Activated CD4-positive, alpha-beta T cell treated with anti-CD3 and anti-CD28 coated beads, Interleukin-10, Interleukin-2, amounts not matched to agents 100 ng/mL and 50 ng/mL, durations not matched to agents 16 hours and 8 hours (primary cell): ENCODE results near the gene MRPS10.
"Not testable (repeated sequence)": the region's sequence is repeated elsewhere in the genome, so short reads cannot be mapped to it uniquely, and the experiment has no call there.

Experiments
- DNase-seq: peaks from one replicate; pipeline ENCODE4 v3.0.0-alpha.2; 2020

Gene MRPS10

DNA sequence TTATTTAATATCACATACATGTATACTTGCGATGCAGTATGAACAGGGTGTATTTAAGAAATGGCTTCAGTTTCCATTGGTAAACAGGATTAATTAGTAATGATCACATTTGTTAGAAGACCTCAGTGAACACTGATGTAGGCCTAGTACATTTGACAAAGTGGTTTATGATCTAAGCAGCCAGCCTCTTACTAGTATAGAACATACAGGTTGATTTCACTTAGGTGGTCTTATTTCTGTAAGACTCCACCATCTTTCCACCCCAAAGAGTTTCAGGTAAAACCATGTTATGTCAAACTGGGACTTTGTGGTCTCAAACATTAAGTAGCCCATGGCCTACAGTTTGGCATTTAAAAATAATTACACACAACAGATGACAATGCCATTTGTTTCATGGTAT, 20.2 kb upstream of the MRPS10 start:
- no peak for DNase-seq

DNA sequence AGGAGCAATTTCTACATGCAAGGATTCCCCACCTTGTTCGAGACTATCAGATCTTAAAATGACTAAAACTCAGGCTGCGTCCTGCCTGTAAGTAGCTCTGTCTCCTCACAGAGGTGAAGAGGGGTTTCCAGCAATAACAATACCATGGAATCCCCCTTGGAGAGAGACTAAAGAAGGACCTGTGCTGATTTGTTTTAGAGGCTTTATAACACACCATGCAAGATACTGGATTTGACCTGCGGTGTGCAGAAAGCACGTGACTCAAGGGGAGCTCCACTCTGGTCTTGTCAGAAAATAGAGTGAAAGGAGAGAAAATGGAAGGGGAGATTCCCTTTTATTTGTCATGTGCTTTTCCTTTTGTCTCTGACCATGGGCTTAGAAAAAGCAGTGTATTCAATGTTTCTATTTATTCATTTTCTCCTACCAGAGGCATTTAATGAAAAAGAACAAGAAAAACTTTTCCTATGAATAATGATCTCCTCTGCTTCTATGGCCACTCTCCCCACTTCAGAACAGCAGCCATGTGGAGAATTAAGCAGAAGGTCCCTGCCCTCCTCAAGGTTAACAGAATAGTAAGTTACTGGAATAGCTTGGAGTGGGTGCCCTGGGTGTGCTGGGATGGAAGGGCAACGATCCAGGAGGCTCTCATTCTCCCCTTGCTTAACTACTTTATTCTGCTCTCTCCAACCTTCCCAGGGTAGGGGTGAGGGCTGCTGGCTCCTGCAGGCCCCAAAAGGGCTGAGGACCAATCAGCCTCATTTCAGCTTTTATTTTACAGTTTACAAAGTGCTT, 19.2 kb upstream of the MRPS10 start:
- no peak for DNase-seq

DNA sequence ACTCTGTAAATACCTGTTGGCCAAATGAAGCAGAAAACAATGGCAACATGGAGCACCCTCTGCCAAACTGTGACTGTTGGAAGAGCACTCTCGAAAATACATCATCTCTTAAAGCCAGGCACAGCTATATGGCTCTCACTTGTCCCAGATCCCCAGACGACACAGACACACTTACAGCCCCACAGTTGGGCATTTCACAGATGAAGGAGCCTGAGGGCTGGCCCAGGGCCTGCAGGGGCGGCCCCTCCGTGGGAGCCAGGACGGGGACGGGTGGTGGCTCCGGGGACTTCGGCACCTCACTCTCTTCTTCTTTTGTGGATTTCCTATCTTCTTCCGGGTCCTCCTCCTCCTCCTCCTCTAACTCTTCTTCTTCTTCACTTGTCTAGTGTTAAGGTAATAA, 18.4 kb upstream of the MRPS10 start:
- DNase-seq = no peak

DNA sequence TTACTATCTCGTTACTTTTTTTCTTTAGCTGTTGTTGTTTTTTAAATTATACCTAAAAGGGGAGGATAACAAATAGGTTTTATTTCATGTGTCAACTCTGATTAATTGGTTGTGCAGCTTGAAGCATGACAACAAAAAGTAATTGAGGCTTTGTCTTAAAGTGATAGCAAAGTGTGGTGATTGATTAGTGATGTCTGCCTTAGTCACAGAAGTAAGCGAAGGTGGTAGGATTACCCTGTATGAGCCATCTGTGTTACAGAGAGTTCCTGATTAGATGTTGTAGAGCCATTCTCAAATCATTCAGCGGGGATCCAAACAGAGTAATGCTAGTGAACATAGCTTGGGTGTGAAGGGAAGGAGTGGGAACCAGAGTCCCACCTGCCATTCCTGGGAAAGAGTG, 14.4 kb upstream of the MRPS10 start:
- no peak for DNase-seq

GRCh38 chr6:42230345-42231321, 13.0 kb upstream of the MRPS10 start:
- no peak for DNase-seq

GRCh38 chr6:42229506-42230119, 12.0 kb upstream of the MRPS10 start:
- no peak for DNase-seq

- no peak for DNase-seq
Observed at GRCh38 chr6:42228305-42228704, 10.6 kb upstream of the MRPS10 start.

- no peak for DNase-seq
Observed at GRCh38 chr6:42227173-42227850, 9.7 kb upstream of the MRPS10 start.

GRCh38 chr6:42226645-42227143, 9.0 kb upstream of the MRPS10 start:
- DNase-seq = no peak

- no peak for DNase-seq
Observed at GRCh38 chr6:42226161-42226611, 8.5 kb upstream of the MRPS10 start.

DNA sequence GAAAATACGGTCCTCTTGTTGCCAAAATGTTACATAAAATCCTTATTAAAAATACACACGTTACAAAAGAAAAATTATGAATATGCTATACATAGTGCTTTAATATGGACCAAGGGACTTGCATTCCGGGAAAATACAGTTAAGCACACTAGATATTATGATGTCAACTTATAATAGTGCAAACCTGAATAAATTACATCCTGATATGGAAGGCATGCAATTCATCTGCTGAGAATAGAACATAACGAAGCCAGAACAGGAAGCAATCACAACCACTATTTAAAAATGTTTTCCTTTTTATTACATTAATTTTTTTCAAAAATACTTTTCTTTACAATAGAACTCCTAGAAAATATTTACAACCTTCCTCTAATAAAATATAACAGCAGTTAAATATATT, 7.8 kb upstream of the MRPS10 start:
- no peak for DNase-seq

- DNase-seq = no peak
Observed at GRCh38 chr6:42225029-42225339, 7.3 kb upstream of the MRPS10 start.

GRCh38 chr6:42224222-42225028, 6.8 kb upstream of the MRPS10 start:
- peak; percentile 93 for DNase-seq

DNA sequence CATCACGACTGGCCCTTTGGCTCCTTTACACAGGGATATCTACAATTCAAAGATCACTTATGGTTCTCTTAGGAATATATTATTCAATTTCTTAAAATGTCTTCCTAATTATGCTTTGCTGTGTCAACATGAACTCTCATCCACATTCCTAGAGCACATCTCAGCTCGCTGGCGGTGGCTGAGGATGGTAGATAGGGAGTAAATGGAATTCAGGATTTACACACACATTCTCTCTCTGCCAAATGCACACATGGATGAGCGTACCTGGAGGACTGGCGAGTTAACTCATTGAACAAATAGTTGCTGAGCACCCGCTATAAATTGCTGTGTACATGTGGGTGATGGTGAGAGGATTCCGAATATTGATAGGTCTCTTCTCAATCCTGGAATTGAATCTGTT, 4.8 kb upstream of the MRPS10 start:
- DNase-seq = no peak

DNA sequence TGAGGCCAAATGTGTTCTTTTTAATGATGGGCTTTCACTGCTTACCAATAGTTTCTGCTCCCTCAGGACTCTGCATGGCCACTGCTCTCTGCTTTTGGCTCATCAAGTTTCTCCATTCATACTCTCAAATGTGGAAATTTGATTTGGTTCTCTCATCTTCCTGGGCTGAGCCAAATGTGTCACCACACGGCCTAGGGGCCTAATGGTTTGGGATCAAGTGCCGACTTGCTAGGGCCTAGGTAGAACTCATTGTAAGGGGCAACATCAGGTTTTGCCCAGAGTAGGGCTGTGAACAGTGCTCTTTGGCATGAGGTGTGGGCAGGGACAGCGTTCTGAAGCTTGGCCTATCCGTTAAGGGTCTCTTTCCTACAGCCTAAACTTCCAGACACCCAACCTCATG, 3.9 kb upstream of the MRPS10 start:
- DNase-seq = no peak

GRCh38 chr6:42220807-42221206, 3.1 kb upstream of the MRPS10 start:
- DNase-seq = no peak

- DNase-seq = no peak
Observed at GRCh38 chr6:42217157-42217518, 523 bp downstream of the MRPS10 start.

- not testable (repeated sequence) for DNase-seq
Observed at GRCh38 chr6:42216495-42216894, 1.2 kb downstream of the MRPS10 start.

DNA sequence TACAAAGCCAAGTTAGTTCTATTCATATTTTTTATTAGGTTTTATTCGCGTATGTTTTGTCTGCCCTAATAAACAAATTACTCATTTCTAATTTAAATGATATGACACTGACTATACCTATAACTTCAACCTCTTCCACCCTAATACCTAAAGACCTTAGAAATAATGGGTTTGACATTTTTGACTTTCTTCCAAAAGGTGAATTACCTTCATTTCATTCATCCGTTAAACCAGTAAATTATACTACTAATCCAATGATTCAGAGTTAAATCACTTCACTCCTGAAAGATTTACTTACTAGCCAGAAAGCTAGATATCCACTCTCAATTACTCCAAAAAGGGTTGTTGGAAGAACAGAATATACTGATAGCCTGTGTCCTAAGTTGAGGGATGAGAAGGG, 5.2 kb downstream of the MRPS10 start:
- no peak for DNase-seq

- no peak for DNase-seq
Observed at GRCh38 chr6:42211726-42212125, 5.9 kb downstream of the MRPS10 start.

DNA sequence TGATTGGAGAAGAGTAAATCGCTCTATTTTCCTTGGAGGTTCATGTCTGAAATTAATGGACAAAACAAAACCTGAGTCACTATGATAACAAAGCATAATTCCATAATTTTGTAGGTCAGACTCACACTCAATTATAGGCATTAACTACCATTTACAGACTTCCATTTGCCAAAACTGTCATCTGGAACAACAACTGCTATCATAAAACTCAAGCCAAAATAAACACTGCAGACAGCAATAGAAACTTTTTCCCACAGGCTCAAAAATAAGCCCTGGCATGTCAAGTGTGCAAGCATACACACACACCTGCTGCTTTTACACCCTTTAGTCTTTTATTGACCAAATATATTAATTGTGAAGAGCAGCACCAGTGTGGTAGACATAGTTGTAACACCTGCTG, 7.1 kb downstream of the MRPS10 start:
- DNase-seq = no peak

DNA sequence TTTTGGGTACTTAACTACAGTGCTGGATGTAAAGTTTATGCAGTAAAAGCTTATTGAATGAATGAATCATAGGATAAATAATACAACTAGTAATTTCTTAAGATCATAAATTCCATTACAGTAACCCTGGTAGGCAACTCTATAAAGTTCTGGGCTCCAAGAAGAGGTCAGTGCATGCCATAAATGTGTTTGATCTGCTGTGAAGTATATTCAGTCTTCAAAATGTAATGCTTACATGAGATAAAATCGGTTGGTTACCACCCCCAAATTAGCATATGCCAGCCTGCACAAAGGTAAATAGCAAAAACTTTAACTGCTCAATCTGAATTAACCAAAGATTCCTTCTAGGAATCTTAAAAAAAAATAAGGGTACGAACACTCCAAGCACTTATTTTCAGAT, 10.1 kb downstream of the MRPS10 start:
- not testable (repeated sequence) for DNase-seq
